ENCODE data around the gene NUP133. TPM values are rescaled to one million over a fixed set of nuclear protein-coding genes. Genes with fewer than 3 reads are reported as not detected.

Gene NUP133
- total RNA-seq, 2 experiments from 2014 or later, result 42.9 to 47.8 TPM

DNA sequence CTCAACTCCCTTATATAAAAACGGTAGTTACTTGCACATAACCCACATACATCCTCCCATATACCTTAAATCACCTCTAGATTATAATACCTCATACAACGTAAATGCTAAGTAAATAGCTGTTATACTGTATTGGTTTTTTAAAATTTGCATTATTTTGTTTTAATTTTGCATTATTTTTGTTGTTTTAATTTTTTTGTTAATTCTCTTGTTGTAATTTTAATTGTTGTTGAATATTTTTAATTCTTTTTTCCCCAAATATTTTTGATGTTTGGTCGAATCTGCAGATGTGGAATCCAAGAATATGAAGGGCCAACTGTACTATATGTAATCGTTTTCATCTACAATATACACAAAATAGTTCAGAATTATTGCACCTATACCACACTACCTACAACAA is 50.7 kb downstream of the NUP133 start:
- Mint-ChIP-seq H3K4me3 (no peak overlapping the region), H3K36me3 (peaks cover 25% of the 10 kb centered on the region), H3K27me3 (no peaks in the 10 kb centered on the region), H3K9me3 (no peaks in the 10 kb centered on the region), H3K27ac (no peak overlapping the region), H3K4me1 (peaks cover 6% of the 10 kb centered on the region)
- POLR2A ChIA-PET, result interaction anchor here (0.6 kb wide), 1 partner anchor 825 kb away, joined by 3 read pairs; no protein-coding TSS in a partner anchor
- DNase-seq (no peak), ATAC-seq (ENCODE audit: low read depth) (no peak)

GRCh38 chr1:229456016-229456415 is 52.1 kb downstream of the NUP133 start:
- DNase-seq (no peak), ATAC-seq (ENCODE audit: low read depth) (no peak)
- peaks cover 20% of the 10 kb centered on the region for H3K36me3 Mint-ChIP-seq
- POLR2A ChIA-PET, result interaction anchor here (1.4 kb wide), 1 partner anchor 19 kb away, joined by 3 read pairs; no protein-coding TSS in a partner anchor
- peaks cover 6% of the 10 kb centered on the region for H3K4me1 Mint-ChIP-seq
- no peaks in the 10 kb centered on the region for H3K9me3 Mint-ChIP-seq
- no peak overlapping the region for H3K4me3 Mint-ChIP-seq
- no peaks in the 10 kb centered on the region for H3K27me3 Mint-ChIP-seq
- H3K27ac Mint-ChIP-seq, result no peak overlapping the region

DNA sequence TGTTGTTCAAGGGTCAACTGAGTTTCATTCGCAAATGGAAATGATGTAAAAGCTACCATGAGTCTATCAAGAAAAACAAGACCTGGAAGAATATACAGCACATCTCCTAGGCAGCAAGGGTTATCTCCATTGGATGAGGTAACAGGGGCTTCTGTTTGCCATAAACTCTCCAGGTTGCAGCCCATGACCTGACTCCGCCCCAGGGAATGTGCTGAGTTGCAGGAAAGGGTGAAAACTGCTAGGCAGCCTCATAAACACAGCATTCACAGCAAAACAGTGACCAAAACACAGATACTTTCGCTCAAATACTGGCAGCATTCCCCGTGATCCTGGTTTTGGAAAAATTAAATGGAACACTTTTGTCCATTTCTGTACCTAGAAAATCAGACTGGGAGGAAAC is 54.1 kb downstream of the NUP133 start:
- POLR2A ChIA-PET, result no interaction called here
- H3K27ac Mint-ChIP-seq, result no peak overlapping the region
- H3K4me1 Mint-ChIP-seq, result peaks cover 7% of the 10 kb centered on the region
- no peak overlapping the region for H3K4me3 Mint-ChIP-seq
- peaks cover 14% of the 10 kb centered on the region for H3K36me3 Mint-ChIP-seq
- no peaks in the 10 kb centered on the region for H3K9me3 Mint-ChIP-seq
- no peaks in the 10 kb centered on the region for H3K27me3 Mint-ChIP-seq
- no peak for ATAC-seq (ENCODE audit: low read depth)
- no peak for DNase-seq

DNA sequence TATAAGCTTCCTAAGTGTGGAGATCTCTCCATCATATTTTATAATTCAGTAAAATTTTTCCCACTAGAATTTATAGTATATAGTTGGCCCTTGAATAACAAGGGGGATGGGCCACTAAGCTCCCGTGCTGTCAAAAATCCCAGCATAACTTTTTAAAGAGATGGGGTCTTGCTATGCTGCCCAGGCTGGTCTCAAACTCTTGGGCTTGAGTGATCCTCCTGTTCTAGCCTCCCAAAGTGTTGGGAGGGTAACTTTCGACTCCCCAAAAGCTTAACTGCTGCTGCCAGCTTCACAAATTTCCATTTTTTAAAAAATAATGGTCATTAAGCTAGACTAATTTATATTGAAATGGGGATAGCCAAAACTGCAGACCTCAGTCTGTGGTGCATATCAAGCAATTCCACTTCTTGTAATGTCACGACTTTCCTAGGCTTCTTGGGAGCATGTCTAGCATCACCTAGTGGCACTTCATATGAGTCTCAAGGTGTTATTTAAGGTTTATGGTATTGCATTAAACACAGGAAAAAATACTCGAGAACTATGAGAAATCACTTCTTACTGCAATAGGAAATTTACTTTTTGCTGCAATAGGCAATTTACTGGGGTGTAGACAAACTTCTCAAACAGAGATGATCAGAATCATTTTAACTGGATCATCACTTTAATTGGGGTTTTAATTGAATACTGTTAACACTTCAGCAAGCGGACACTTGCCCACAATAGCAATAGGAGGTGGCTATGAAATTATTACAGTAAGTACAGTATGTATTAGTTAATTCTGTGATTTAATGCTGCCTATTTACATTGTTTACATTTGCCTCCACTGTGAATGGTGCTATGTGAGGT is 55.0 kb downstream of the NUP133 start:
- H3K9me3 Mint-ChIP-seq, result no peaks in the 10 kb centered on the region
- peaks cover 19% of the 10 kb centered on the region for H3K36me3 Mint-ChIP-seq

DNA sequence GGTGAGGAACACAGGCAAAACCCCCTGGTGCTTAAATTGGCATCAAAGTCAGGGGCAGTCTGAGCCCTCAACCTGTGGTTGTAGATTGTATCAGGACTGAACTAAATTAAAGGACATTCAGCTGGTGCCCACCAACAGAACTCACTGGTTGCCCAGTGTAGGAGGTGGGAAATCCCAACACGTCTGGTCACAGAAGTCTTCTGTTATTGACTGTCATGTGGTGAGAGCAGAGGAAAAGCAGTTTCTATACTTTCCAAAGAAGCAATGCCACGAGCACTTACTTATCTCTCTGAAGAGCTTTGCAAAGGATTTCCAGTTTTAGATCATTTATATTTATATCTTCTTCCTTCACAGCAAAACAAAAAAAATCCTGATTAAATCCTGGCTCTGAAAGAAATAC is 59.3 kb downstream of the NUP133 start:
- Mint-ChIP-seq H3K9me3 (no peaks in the 10 kb centered on the region), H3K27me3 (no peaks in the 10 kb centered on the region), H3K4me1 (peaks cover 3% of the 10 kb centered on the region), H3K36me3 (peaks cover 29% of the 10 kb centered on the region), H3K27ac (no peak overlapping the region), H3K4me3 (no peak overlapping the region)
- DNase-seq, result no peak
- ATAC-seq (ENCODE audit: low read depth), result no peak
- POLR2A ChIA-PET, result no interaction called here

More for the DNA sequence above, 55.0 kb downstream of the NUP133 start:
- Mint-ChIP-seq H3K4me3 (no peak overlapping the region), H3K27ac (no peak overlapping the region), H3K27me3 (no peaks in the 10 kb centered on the region), H3K4me1 (peaks cover 9% of the 10 kb centered on the region)
- ATAC-seq (ENCODE audit: low read depth) (no peak), DNase-seq (no peak)
- POLR2A ChIA-PET, result interaction anchor here (0.6 kb wide), 1 partner anchor 78 kb away, joined by 4 read pairs; no protein-coding TSS in a partner anchor

DNA sequence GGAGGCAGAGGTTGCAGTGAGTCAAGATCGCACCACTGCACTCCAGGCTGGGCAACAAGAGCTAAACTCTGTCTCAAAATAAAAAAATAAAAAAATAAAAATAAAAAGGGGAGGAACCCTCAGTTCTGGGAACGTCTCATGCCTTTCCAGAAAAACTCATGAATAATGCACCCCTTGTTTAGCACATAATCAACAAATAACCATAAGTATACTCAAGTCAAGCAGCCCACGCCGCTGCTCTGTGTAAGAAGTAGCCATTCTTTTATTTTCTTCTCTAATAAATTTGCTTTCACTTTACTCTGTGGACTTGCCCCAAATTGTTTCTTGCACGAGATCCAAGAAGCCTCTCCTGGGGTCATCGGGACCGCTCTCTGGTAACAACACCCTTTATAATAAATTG is 59.8 kb downstream of the NUP133 start:
- DNase-seq (no peak), ATAC-seq (ENCODE audit: low read depth) (no peak)
- Mint-ChIP-seq H3K4me1 (peaks cover 3% of the 10 kb centered on the region), H3K27me3 (no peaks in the 10 kb centered on the region), H3K4me3 (no peak overlapping the region), H3K27ac (no peak overlapping the region), H3K36me3 (peaks cover 29% of the 10 kb centered on the region), H3K9me3 (no peaks in the 10 kb centered on the region)
- POLR2A ChIA-PET, result no interaction called here

- Mint-ChIP-seq H3K4me3 (no peak overlapping the region), H3K27me3 (no peaks in the 10 kb centered on the region), H3K9me3 (no peaks in the 10 kb centered on the region), H3K4me1 (peaks cover 3% of the 10 kb centered on the region), H3K27ac (no peak overlapping the region), H3K36me3 (peaks cover 29% of the 10 kb centered on the region)
- no peak for DNase-seq
- ATAC-seq (ENCODE audit: low read depth), result no peak
- POLR2A ChIA-PET, result no interaction called here
These were observed 60.3 kb downstream of the NUP133 start for GRCh38 chr1:229447809-229448252.

- DNase-seq (no peak), ATAC-seq (ENCODE audit: low read depth) (no peak)
- POLR2A ChIA-PET, result no interaction called here
- Mint-ChIP-seq H3K4me1 (peaks cover 15% of the 10 kb centered on the region), H3K27me3 (no peaks in the 10 kb centered on the region), H3K36me3 (peaks cover 33% of the 10 kb centered on the region), H3K4me3 (no peak overlapping the region), H3K27ac (no peak overlapping the region), H3K9me3 (no peaks in the 10 kb centered on the region)
These were observed 62.3 kb downstream of the NUP133 start for GRCh38 chr1:229445828-229446227.

GRCh38 chr1:229440851-229441537 is 67.1 kb downstream of the NUP133 start:
- peaks cover 23% of the 10 kb centered on the region for H3K4me1 Mint-ChIP-seq
- POLR2A ChIA-PET, result interaction anchor here (0.8 to 2.5 kb wide), 4 partner anchors 10 to 170 kb away, joined by 3 to 12 read pairs (median 8); partner anchors contain the start of genes ABCB10 and RAB4A
- H3K27ac Mint-ChIP-seq, result peak overlapping the region; percentile 60
- DNase-seq (no peak), ATAC-seq (ENCODE audit: low read depth) (peak; percentile 94)
- H3K9me3 Mint-ChIP-seq, result no peaks in the 10 kb centered on the region
- H3K27me3 Mint-ChIP-seq, result peaks cover 10% of the 10 kb centered on the region
- H3K4me3 Mint-ChIP-seq, result peak overlapping the region; percentile 64
- peaks cover 33% of the 10 kb centered on the region for H3K36me3 Mint-ChIP-seq

GRCh38 chr1:229438021-229438420 is 70.1 kb downstream of the NUP133 start:
- DNase-seq (no peak), ATAC-seq (ENCODE audit: low read depth) (no peak)
- POLR2A ChIA-PET, result no interaction called here
- Mint-ChIP-seq H3K4me3 (no peak overlapping the region), H3K9me3 (no peaks in the 10 kb centered on the region), H3K27ac (no peak overlapping the region), H3K27me3 (peaks cover 35% of the 10 kb centered on the region), H3K4me1 (peaks cover 23% of the 10 kb centered on the region), H3K36me3 (peaks cover 24% of the 10 kb centered on the region)

DNA sequence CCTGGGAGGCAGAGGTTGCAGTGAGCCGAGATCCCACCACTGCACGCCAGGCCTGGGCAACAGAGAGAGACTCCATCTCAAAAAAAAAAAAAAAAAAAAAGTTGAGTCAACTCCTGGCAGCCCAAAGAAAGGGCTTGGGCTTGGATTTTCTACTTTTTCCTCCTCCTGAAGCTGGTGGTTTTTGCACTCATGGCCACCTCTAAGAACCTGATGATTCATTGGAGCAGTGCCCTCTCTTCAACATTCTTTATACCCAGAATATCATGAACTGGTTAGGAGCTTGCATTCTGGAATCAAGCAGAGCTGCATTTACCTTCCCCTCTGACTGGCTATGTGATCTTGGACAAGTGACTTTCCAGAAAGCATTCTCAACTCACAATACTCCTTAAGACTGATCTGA is 70.7 kb downstream of the NUP133 start:
- H3K9me3 Mint-ChIP-seq, result no peaks in the 10 kb centered on the region
- H3K27me3 Mint-ChIP-seq, result peaks cover 40% of the 10 kb centered on the region
- H3K4me3 Mint-ChIP-seq, result no peak overlapping the region
- ATAC-seq (ENCODE audit: low read depth) (no peak), DNase-seq (no peak)
- H3K27ac Mint-ChIP-seq, result no peak overlapping the region
- POLR2A ChIA-PET, result no interaction called here
- H3K4me1 Mint-ChIP-seq, result peaks cover 23% of the 10 kb centered on the region
- peaks cover 24% of the 10 kb centered on the region for H3K36me3 Mint-ChIP-seq

GRCh38 chr1:229436201-229436600 is 71.9 kb downstream of the NUP133 start:
- H3K27ac Mint-ChIP-seq, result no peak overlapping the region
- H3K4me3 Mint-ChIP-seq, result no peak overlapping the region
- POLR2A ChIA-PET, result interaction anchor here (1.0 kb wide), 1 partner anchor 19 kb away, joined by 3 read pairs; no protein-coding TSS in a partner anchor
- DNase-seq (no peak), ATAC-seq (ENCODE audit: low read depth) (no peak)
- H3K4me1 Mint-ChIP-seq, result peaks cover 17% of the 10 kb centered on the region
- peaks cover 53% of the 10 kb centered on the region for H3K27me3 Mint-ChIP-seq
- H3K9me3 Mint-ChIP-seq, result no peaks in the 10 kb centered on the region
- H3K36me3 Mint-ChIP-seq, result peaks cover 22% of the 10 kb centered on the region

GRCh38 chr1:229434641-229435051 is 73.5 kb downstream of the NUP133 start:
- no peak for ATAC-seq (ENCODE audit: low read depth)

More at GRCh38 chr1:229434641-229435051, 73.5 kb downstream of the NUP133 start:
- no peak overlapping the region for H3K27ac Mint-ChIP-seq
- peaks cover 68% of the 10 kb centered on the region for H3K27me3 Mint-ChIP-seq
- POLR2A ChIA-PET, result interaction anchor here (1.1 kb wide), 1 partner anchor 15 kb away, joined by 3 read pairs; no protein-coding TSS in a partner anchor
- no peak for DNase-seq
- H3K4me3 Mint-ChIP-seq, result no peak overlapping the region
- peaks cover 11% of the 10 kb centered on the region for H3K36me3 Mint-ChIP-seq
- H3K9me3 Mint-ChIP-seq, result no peaks in the 10 kb centered on the region
- peaks cover 12% of the 10 kb centered on the region for H3K4me1 Mint-ChIP-seq

All from activated naive CD8-positive, alpha-beta T cell treated with anti-CD3 and anti-CD28 coated beads, Interleukin-2, amount 10 ng/mL, durations not matched to agents 7 days and 5 days (primary cell).